ENCODE data around the gene ARHGAP32.

DNA sequence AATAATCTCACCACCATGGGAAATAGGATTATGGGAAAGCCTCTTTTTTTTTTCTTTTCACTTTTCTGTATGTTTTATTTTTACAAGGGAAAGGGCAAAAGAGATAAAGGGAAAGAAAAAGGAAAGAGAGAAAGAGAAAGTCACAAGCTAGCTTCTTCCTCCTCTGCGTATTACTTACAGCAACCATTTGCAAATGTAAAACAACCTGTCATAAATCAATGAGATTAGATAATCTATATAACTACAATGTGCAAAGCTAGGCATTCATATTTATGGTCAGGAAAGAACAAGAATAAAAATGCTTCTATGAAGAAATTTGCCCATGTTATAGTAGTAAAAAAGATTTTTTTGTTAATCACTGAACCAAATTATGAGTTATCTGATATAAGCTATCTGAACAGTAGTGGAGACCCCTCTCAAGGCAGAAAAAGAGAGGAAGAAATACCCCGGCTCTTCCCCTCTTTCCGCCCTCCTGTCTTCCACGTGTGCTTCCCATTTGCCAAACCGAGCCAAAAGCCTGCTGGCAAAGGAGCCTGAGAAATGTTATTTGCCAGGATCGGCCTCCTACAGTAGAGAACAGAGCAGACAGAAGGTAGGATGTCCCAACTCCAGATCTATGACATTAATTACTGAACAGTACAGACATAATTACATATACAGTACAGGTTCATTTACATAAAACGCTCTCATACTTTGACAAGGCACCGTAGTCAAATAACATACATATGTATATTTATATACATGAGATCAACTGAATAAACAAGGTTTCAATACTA lies 50.2 kb downstream of the ARHGAP32 start:
- TF ChIP-seq CTCF (IDR thresholded peaks at IDR 0.05; ENCODE audit: insufficient read depth, low read length, poor library complexity, severe bottlenecking) (no peak), EZH2phosphoT487 (conservative IDR thresholded peaks at IDR 0.05; ENCODE audit: low read length) (no peak)
